Fibroblast of the aortic adventitia (primary cell): ENCODE measurements around the gene KRT73. TPM values are rescaled to one million over a fixed set of nuclear protein-coding genes. Genes with fewer than 3 reads are reported as not detected.

ENCODE experiments used
- DNase-seq: peaks from one replicate; pipeline ENCODE4 v3.0.0-alpha.2; 2010; ENCODE audit warnings: low read depth
- H3K4me3 ChIP-seq: 2 replicates; pipeline ENCODE4 v1.5.1; 2011; ENCODE audit warnings: low read depth, mild to moderate bottlenecking, control low read depth, low read length, moderate library complexity
- total RNA-seq: library from RNA; depleted of rRNA; stranded (reverse); fragments of >200 nt; gene quantifications from 2 replicates; pipeline ENCODE4 v1.2.3, GENCODE V29; 2012; ENCODE audit warnings: low replicate concordance
- TF ChIP-seq, protein P1 (sequence below): IDR thresholded peaks from 2 replicates; pipeline ENCODE4 v1.5.1; 2011; ENCODE audit warnings: mild to moderate bottlenecking, low read length, control low read depth, inconsistent platforms; ENCODE audit not compliant: insufficient read depth

KRT73 gene
- total RNA-seq, 1 donor: not detected

DNA sequence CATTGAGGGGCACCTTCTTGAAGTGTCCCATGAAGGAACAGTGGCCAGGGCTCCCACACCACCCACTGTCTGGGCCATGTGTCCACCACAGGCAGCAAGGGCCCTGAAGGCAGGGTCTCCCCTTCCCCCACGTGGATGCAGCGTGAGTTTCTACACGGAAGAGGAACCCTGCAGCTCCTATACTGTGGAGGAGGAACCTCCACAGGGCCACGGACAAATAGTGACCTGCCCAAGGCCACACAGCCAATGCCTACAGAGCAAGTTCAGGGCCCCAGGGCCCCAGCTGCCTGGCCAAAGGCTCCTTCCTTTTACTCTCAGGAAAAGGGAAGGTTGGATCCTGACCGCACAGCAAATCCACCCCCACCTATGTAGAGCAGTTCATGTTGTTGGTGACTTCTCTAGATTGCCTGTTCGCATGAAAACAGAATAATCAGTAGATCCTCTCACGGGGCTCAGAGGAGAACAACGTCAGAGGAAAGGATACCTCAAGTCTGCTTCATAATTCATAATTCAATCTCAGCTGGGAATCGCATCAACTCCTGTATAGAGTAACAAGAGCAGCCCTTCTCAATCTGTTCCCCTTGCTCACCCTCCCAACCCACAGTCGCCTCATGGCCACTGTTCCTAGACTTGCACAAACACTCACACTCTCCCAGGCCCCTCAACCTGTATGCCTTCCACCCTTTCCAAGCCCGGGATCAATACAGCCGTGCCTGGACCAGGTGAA is 11.1 kb upstream of the KRT73 start:
- TF ChIP-seq, protein P1, sequence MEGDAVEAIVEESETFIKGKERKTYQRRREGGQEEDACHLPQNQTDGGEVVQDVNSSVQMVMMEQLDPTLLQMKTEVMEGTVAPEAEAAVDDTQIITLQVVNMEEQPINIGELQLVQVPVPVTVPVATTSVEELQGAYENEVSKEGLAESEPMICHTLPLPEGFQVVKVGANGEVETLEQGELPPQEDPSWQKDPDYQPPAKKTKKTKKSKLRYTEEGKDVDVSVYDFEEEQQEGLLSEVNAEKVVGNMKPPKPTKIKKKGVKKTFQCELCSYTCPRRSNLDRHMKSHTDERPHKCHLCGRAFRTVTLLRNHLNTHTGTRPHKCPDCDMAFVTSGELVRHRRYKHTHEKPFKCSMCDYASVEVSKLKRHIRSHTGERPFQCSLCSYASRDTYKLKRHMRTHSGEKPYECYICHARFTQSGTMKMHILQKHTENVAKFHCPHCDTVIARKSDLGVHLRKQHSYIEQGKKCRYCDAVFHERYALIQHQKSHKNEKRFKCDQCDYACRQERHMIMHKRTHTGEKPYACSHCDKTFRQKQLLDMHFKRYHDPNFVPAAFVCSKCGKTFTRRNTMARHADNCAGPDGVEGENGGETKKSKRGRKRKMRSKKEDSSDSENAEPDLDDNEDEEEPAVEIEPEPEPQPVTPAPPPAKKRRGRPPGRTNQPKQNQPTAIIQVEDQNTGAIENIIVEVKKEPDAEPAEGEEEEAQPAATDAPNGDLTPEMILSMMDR: no peak
- H3K4me3 ChIP-seq: no peak overlapping the region
- DNase-seq: no peak

DNA sequence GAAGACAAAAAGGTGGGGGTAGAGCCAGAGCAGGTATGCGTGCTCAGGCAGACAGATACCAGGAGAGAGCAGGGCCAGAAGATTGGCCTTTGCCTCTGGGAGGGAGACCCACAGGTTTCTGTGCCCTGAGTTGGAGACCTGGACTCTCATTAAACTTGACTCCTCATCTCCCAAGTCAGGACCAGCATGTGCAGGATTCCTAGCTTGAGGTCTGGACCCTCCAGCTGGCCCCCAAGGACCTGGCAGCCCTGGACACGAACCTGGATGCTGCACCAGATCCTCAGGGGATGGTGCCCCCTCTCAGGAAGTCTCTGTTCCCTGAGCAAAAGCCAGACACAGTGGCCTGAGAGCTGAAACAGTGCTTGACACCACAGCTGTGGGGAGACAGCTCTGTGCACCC is 10.5 kb upstream of the KRT73 start:
- TF ChIP-seq, protein P1: no peak
- DNase-seq: no peak
- H3K4me3 ChIP-seq: no peak overlapping the region

DNA sequence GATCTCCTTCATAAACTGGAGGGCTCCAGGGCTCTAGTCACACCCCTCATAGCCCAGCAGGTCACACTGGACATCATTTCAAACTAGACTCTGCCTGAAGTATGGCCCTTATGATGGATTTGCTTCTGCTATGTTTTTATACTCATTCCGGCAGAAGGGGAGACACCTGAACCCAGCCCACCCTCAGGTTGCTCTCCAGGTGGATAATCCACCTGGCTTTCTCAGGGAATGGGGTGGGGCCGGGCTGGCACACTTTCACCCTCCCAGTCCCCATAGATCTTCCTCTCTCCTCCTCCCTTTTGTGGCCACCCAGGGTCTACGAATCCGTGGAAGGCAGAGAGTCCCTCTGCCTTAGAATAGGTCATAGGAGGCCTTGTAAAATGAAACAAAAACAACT is 9.8 kb upstream of the KRT73 start:
- no peak for DNase-seq
- TF ChIP-seq, protein P1: no peak
- H3K4me3 ChIP-seq: no peak overlapping the region

DNA sequence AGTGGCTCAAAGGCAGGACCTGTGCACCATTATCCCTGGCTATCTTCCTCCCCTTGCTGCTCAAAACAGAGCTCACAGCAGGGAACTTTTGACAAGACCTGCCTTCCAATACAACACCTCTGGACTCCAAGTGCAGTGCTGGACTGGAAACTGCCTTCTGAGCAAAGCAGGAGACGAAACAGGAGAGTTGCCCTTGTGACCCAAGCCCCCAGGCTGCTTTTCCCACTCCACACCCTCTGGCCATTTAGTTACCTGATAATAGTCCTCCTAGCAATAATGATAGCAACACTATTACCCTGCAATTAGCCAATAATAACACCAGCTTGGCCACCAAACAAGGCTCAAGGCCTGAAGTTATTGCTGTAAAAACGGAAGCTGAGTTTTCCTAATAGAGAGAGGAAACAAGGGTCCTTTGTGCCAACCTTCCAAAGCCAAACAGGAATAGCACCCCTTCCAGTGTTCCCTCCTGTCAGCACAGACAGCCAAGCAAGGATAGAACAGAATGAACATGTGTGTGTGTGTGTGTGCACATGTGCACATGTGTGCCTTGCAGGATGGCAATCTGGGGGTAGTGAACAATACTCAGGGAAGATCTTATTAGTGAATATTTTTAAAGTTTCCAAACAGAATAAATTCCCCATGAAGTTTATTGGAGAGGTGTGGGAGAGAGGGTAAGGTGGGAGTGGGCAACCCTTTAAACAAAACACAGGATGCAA is 9.2 kb upstream of the KRT73 start:
- no peak overlapping the region for H3K4me3 ChIP-seq
- TF ChIP-seq, protein P1: no peak
- no peak for DNase-seq

DNA sequence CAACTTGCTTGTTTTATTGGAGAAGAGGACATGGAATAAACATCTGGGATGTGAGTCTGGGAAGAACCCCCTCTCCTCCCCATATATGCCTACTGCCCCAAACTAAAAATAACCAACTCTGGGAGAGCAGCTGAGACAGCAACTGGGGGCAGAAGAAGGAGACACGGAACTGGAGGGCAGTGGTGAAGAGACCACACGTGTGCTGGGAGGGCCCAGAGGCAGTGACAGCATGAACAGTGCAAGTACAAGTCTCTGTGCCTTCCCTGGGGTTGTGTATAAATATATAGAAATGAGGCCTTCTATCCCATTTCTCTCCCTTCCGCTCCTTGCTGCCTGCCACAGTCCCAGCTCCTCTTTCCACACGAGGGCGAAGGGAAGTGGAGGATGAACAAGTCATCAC is 4.0 kb upstream of the KRT73 start:
- DNase-seq: no peak
- no peak overlapping the region for H3K4me3 ChIP-seq
- TF ChIP-seq, protein P1: no peak

DNA sequence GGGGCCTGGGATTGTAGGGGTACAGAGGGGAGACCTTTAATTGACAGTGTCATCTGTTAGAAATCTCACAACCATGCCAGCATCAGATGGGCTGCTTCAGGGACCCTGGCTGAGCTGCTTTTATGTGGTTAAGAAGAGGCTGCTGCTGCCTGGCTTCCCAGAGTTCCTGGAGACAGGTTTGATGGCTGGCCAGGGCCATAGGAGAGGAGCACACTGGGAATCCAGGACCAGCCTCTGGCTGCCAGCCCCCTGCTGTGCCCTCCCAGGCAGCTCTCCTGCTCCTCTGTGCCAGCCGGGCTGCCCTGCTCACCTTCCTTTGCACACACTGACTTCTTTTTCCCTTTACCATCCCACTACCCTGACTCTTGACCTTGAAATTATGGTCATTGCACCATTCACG is 507 bp upstream of the KRT73 start:
- no peak for DNase-seq
- TF ChIP-seq, protein P1: no peak
- no peak overlapping the region for H3K4me3 ChIP-seq
